ENCODE results near the gene UVRAG.

GRCh38 chr11:76139314-76139713 lies 324.3 kb downstream of the UVRAG start:
- TF ChIP-seq CTCF (IDR thresholded peaks at IDR 0.05 in 8 of 11, conservative IDR thresholded peaks at IDR 0.05 in 3 of 11) (no peak), POLR2AphosphoS5 (IDR thresholded peaks at IDR 0.05) (no peak), POLR2A (IDR thresholded peaks at IDR 0.05) (no peak)

Data from spleen (tissue), 7 donors.